CD4-positive, alpha-beta T cell (primary cell): Measurements from ENCODE around the gene FAM184B. TPM values are rescaled to one million over a fixed set of nuclear protein-coding genes. Genes with fewer than 3 reads are reported as not detected.

ENCODE experiments used
- ATAC-seq: fragments of 200-7000 bp; cut with Tn5 transposase; one replicate; pipeline ENCODE4 v1.10.0; 2022; ENCODE audit warnings: mild to moderate bottlenecking; ENCODE audit not compliant: poor library complexity
- CTCF ChIA-PET: fragments of 350-600 bp; sonication (Branson Sonifier 250); formaldehyde crosslinking; loops from one replicate; lab custom pipeline; 2021; ENCODE audit warnings: antibody characterized with exemption, inconsistent platforms; lab: Charles Lee
- POLR2A ChIA-PET: fragments of 350-600 bp; sonication (Branson Sonifier 250); formaldehyde crosslinking; loops from one replicate; lab custom pipeline; 2021; ENCODE audit warnings: antibody characterized with exemption, inconsistent platforms; lab: Charles Lee
- DNase-seq, 14 experiments: peaks; one replicate each; pipeline ENCODE4 v3.0.0-alpha.2; 2013 to 2020; ENCODE audit warnings: mixed read lengths in 2 of 14
- H3K27ac ChIP-seq, 2 donors: one replicate each; pipeline versions ENCODE4 v1.5.1 to v1.7.0; 2013; ENCODE audit warnings: low read length in 2 of 2, low read depth in 1 of 2, mild to moderate bottlenecking in 1 of 2
- H3K27me3 ChIP-seq, 2 experiments: 1 replicate in 1 of 2; 2 replicates in 1 of 2; pipeline versions ENCODE4 v1.6.1 to v1.7.0; 2013; ENCODE audit warnings: low read length in 2 of 2, control low read depth in 1 of 2, mild to moderate bottlenecking in 1 of 2, moderate library complexity in 1 of 2; ENCODE audit not compliant: insufficient read depth in 2 of 2, control insufficient read depth in 1 of 2
- H3K36me3 ChIP-seq: one replicate; pipeline ENCODE4 v1.6.1; 2013; ENCODE audit warnings: low read length, control low read depth; ENCODE audit not compliant: insufficient read depth
- H3K4me1 ChIP-seq: one replicate; pipeline ENCODE4 v1.6.1; 2013; ENCODE audit warnings: low read length, control low read depth; ENCODE audit not compliant: insufficient read depth
- H3K4me3 ChIP-seq: one replicate; pipeline ENCODE4 v1.5.1; 2013; ENCODE audit warnings: mild to moderate bottlenecking, low read length, moderate library complexity
- H3K9me3 ChIP-seq, 2 experiments: 1 replicate in 1 of 2; 2 replicates in 1 of 2; pipeline versions ENCODE4 v1.6.1 to v1.7.0; 2013; ENCODE audit warnings: low read length in 2 of 2, mild to moderate bottlenecking in 2 of 2, control low read depth in 1 of 2, moderate library complexity in 1 of 2; ENCODE audit not compliant: control insufficient read depth in 1 of 2, insufficient read depth in 1 of 2
- H3K27ac Mint-ChIP-seq: one replicate; pipeline ENCODE4 v1.8.0; 2020; ENCODE audit warnings: mixed read lengths
- H3K27me3 Mint-ChIP-seq: one replicate; pipeline ENCODE4 v1.8.0; 2021; ENCODE audit warnings: mixed read lengths
- H3K36me3 Mint-ChIP-seq: one replicate; pipeline ENCODE4 v1.8.0; 2021; ENCODE audit warnings: low read depth, mixed read lengths
- H3K4me1 Mint-ChIP-seq: one replicate; pipeline ENCODE4 v1.8.0; 2021; ENCODE audit warnings: low read depth, mixed read lengths
- H3K4me3 Mint-ChIP-seq: one replicate; pipeline ENCODE4 v1.8.0; 2020; ENCODE audit warnings: mild to moderate bottlenecking, mixed read lengths
- H3K9me3 Mint-ChIP-seq: one replicate; pipeline ENCODE4 v1.8.0; 2020; ENCODE audit warnings: mixed read lengths
- intact Hi-C, 2 experiments: fragments of 100-400 bp; cut with DNase I in 1 of 2; cut with micrococcal nuclease in 1 of 2; formaldehyde crosslinking; loops; one replicate each; pipeline versions ENCODE4 v1.15.1 to v1.9.0; 2023 to 2025; cut with DNase I, micrococcal nuclease
- total RNA-seq, 174 experiments: library from RNA in 2 of 174; stranded (reverse) in 2 of 174; gene quantifications; one replicate each; pipeline ENCODE4 v1.2.3 and lab custom pipeline; 2021 to 2026
- TF ChIP-seq, protein P1 (sequence below): fragments of 200-600 bp; IDR thresholded peaks from one replicate; pipeline ENCODE4 v1.8.0; 2022; ENCODE audit warnings: antibody characterized with exemption, mild to moderate bottlenecking

FAM184B gene
- total RNA-seq, 2 experiments from 2014 or later, result not detected

DNA sequence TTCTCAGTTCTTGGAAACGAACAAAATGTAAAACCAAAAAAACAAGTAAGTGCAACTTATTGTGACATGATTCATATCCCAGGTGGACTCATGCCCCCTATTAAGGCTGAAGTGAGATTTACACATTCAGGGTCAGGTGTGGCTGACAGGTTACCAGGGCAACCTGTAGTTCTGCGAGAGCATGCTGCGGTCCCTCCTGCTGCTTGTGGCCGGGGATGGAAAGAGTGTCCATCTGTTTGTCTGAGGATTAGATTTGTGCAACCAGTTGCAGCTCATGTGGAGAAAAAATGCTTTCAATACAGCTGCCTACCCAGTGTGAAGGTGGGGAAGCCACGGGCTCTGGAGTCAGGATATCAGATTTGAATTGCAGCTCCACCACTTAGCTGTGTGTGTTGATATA, 78.8 kb downstream of the FAM184B start:
- Mint-ChIP-seq H3K27me3 (no peaks in the 10 kb centered on the region), H3K36me3 (no peaks in the 10 kb centered on the region), H3K9me3 (peaks cover 5% of the 10 kb centered on the region), H3K4me1 (no peaks in the 10 kb centered on the region), H3K4me3 (no peak overlapping the region), H3K27ac (no peak overlapping the region)
- Histone ChIP-seq H3K4me3 (no peak overlapping the region), H3K27ac (no peak overlapping the region), H3K9me3 (no peaks in the 10 kb centered on the region), H3K27me3 (no peaks in the 10 kb centered on the region), H3K36me3 (no peaks in the 10 kb centered on the region), H3K4me1 (no peaks in the 10 kb centered on the region)
- ChIA-PET POLR2A (no interaction called here), CTCF (no interaction called here)
- TF ChIP-seq, protein P1, sequence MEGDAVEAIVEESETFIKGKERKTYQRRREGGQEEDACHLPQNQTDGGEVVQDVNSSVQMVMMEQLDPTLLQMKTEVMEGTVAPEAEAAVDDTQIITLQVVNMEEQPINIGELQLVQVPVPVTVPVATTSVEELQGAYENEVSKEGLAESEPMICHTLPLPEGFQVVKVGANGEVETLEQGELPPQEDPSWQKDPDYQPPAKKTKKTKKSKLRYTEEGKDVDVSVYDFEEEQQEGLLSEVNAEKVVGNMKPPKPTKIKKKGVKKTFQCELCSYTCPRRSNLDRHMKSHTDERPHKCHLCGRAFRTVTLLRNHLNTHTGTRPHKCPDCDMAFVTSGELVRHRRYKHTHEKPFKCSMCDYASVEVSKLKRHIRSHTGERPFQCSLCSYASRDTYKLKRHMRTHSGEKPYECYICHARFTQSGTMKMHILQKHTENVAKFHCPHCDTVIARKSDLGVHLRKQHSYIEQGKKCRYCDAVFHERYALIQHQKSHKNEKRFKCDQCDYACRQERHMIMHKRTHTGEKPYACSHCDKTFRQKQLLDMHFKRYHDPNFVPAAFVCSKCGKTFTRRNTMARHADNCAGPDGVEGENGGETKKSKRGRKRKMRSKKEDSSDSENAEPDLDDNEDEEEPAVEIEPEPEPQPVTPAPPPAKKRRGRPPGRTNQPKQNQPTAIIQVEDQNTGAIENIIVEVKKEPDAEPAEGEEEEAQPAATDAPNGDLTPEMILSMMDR, result no peak
- DNase-seq, result no peak
- intact Hi-C loops, result no loop called here
- no peak for ATAC-seq

DNA sequence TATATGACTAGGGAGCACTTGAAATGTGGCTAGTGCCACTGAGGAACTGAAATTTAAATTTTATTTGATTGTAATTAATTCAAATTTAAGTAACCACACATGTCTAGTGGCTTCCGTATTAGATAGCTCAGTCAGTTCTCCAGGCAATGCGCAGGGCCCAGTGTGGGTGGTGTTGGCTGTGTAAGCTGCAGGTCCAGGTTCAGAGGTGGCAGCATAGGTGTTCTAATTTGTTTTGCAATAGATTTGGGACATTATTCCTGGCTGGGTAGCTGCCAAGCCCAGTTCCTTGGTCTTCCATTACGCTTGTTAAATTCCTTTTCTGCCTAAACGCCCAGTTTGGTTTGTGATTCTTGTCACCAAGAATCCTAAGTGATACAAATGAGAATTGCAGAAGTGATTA, 79.5 kb downstream of the FAM184B start:
- Mint-ChIP-seq H3K36me3 (no peaks in the 10 kb centered on the region), H3K27me3 (no peaks in the 10 kb centered on the region), H3K4me3 (no peak overlapping the region), H3K27ac (no peak overlapping the region), H3K4me1 (no peaks in the 10 kb centered on the region), H3K9me3 (peaks cover 5% of the 10 kb centered on the region)
- Histone ChIP-seq H3K9me3 (no peaks in the 10 kb centered on the region), H3K36me3 (no peaks in the 10 kb centered on the region), H3K27ac (no peak overlapping the region), H3K4me1 (no peaks in the 10 kb centered on the region), H3K27me3 (no peaks in the 10 kb centered on the region), H3K4me3 (no peak overlapping the region)
- intact Hi-C loops, result no loop called here
- no peak for ATAC-seq
- DNase-seq, result no peak
- POLR2A ChIA-PET, result no interaction called here
- TF ChIP-seq, protein P1, result no peak
- CTCF ChIA-PET, result no interaction called here

DNA sequence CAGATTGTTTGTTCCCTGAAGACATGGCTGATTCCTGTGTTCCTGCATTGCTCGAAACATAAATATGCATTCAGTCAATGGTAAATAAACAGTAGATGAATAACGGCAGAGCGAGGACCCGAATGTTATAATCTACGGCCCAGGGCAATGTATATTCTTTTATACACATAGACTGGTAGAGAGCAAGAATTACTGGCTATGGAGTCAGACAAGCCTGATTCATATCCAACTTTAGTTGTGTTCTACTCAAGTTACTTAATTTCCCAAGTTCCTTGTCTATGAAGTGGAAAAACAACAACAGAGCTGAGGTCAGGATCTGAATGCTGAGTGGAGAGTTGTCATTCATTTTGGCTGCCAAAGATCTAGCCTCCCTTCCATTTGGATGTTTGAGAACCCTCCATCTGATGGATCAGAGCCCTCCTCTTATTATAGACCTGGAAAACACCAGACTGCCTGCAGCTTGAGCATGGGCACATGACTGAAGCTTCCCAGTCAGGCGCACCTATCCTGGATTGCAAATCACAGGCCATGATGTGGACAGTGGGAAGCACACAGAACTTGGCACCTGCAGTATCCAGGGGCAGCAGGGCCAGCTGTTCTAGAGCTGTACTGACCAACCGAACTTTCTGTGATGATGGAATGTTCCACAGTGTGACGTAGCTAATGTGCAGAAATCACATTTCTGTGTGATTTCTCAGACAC, 80.1 kb downstream of the FAM184B start:
- Histone ChIP-seq H3K36me3 (no peaks in the 10 kb centered on the region), H3K27me3 (no peaks in the 10 kb centered on the region), H3K4me1 (no peaks in the 10 kb centered on the region), H3K9me3 (no peaks in the 10 kb centered on the region), H3K4me3 (no peak overlapping the region), H3K27ac (no peak overlapping the region)
- Mint-ChIP-seq H3K9me3 (peaks cover 5% of the 10 kb centered on the region), H3K36me3 (no peaks in the 10 kb centered on the region), H3K4me3 (no peak overlapping the region), H3K27ac (no peak overlapping the region), H3K27me3 (no peaks in the 10 kb centered on the region), H3K4me1 (no peaks in the 10 kb centered on the region)
- ChIA-PET CTCF (no interaction called here), POLR2A (no interaction called here)
- intact Hi-C loops, result no loop called here
- TF ChIP-seq, protein P1, result no peak
- DNase-seq (no peak), ATAC-seq (no peak)
